H1 (cell line): Measurements from ENCODE around the gene TLK2. TPM values are rescaled to one million over a fixed set of nuclear protein-coding genes. Genes with fewer than 3 reads are reported as not detected.

Experiments
- CTCF ChIA-PET: fragments of 300-600 bp; sonication (Branson Sonifier 250); formaldehyde crosslinking; loops from one replicate; lab custom pipeline; 2021; ENCODE audit not compliant: partially characterized antibody; lab: Charles Lee
- POLR2A ChIA-PET: fragments of 300-600 bp; sonication (Branson Sonifier 250); formaldehyde crosslinking; loops from one replicate; lab custom pipeline; 2021; ENCODE audit warnings: inconsistent platforms; ENCODE audit not compliant: partially characterized antibody; lab: Charles Lee
- DNase-seq, 2 experiments: peaks; one replicate each; pipeline versions ENCODE4 v3.0.0 to v3.0.0-alpha.2; 2010 to 2022; ENCODE audit warnings: low spot score in 2 of 2, low read depth in 1 of 2, mixed read lengths in 1 of 2
- FAIRE-seq: peaks from 2 replicates; lab custom pipeline; 2011; peaks lifted over from hg19 to GRCh38; lab: Jason Lieb, UNC
- H2AFZ ChIP-seq: 2 replicates; pipeline ENCODE4 v1.8.1; 2012; ENCODE audit warnings: low read length, inconsistent platforms
- H2AK5ac ChIP-seq: 2 replicates; pipeline ENCODE4 v1.6.1; 2013; ENCODE audit warnings: low read depth, low read length
- H2BK120ac ChIP-seq: replicated peaks from 2 replicates; pipeline ENCODE3; 2013; ENCODE audit warnings: low read depth, low read length, inconsistent platforms
- H2BK12ac ChIP-seq: 2 replicates; pipeline ENCODE4 v1.6.1; 2013; ENCODE audit warnings: low read depth, low read length
- H2BK15ac ChIP-seq: 2 replicates; pipeline ENCODE4 v1.6.1; 2013; ENCODE audit warnings: low read length
- H2BK20ac ChIP-seq: 2 replicates; pipeline ENCODE4 v1.6.1; 2013; ENCODE audit warnings: low read length
- H2BK5ac ChIP-seq: 2 replicates; pipeline ENCODE4 v1.6.1; 2013; ENCODE audit warnings: low read depth, low read length
- H3K14ac ChIP-seq: 2 replicates; pipeline ENCODE4 v1.6.1; 2013; ENCODE audit warnings: inconsistent platforms; ENCODE audit not compliant: insufficient read length
- H3K18ac ChIP-seq: 2 replicates; pipeline ENCODE4 v1.6.1; 2013; ENCODE audit warnings: low read length; ENCODE audit errors: extremely low read depth
- H3K23ac ChIP-seq: 2 replicates; pipeline ENCODE4 v1.6.1; 2013; ENCODE audit warnings: inconsistent platforms; ENCODE audit not compliant: insufficient read length
- H3K23me2 ChIP-seq: 2 replicates; pipeline ENCODE4 v1.6.1; 2013; ENCODE audit warnings: low read depth, low read length
- H3K27ac ChIP-seq: 2 replicates; pipeline ENCODE4 v1.6.1; 2011; ENCODE audit warnings: low read depth, low read length, inconsistent platforms
- H3K27me3 ChIP-seq, 4 experiments: replicated peaks in 1 of 4; 1 replicate in 1 of 4; 2 replicates in 3 of 4; pipeline versions ENCODE4 v1.6.1 to v1.8.1; 2011 to 2013; ENCODE audit warnings: low read length in 3 of 4, mild to moderate bottlenecking in 3 of 4, inconsistent platforms in 2 of 4, mixed read lengths in 2 of 4, moderate library complexity in 1 of 4; ENCODE audit not compliant: control insufficient read depth in 3 of 4, insufficient read depth in 3 of 4; ENCODE audit errors: extremely low read depth in 1 of 4
- H3K36me3 ChIP-seq, 4 experiments: 2 replicates each; pipeline versions ENCODE4 v1.6.1 to v1.8.1; 2011 to 2013; ENCODE audit warnings: mild to moderate bottlenecking in 4 of 4, low read length in 3 of 4, moderate library complexity in 2 of 4, control low read depth in 1 of 4, inconsistent platforms in 1 of 4; ENCODE audit not compliant: insufficient read depth in 4 of 4, control insufficient read depth in 2 of 4
- H3K4ac ChIP-seq: replicated peaks from 2 replicates; pipeline ENCODE3; 2013; ENCODE audit warnings: low read length, low read depth, mixed read lengths, inconsistent platforms; ENCODE audit not compliant: insufficient read length
- H3K4me1 ChIP-seq, 4 experiments: replicated peaks in 1 of 4; 1 replicate in 1 of 4; 2 replicates in 3 of 4; pipeline versions ENCODE4 v1.6.1 to v1.8.1; 2011 to 2013; ENCODE audit warnings: low read length in 3 of 4, inconsistent platforms in 2 of 4, mixed read lengths in 1 of 4; ENCODE audit not compliant: insufficient read depth in 4 of 4, control insufficient read depth in 3 of 4
- H3K4me2 ChIP-seq, 2 experiments: 2 replicates each; pipeline versions ENCODE4 v1.6.1 to v1.8.1; 2011 to 2013; ENCODE audit warnings: low read depth in 2 of 2, low read length in 2 of 2, control low read depth in 1 of 2, inconsistent platforms in 1 of 2, mild to moderate bottlenecking in 1 of 2; ENCODE audit not compliant: insufficient read depth in 1 of 2
- H3K4me3 ChIP-seq, 4 experiments: fragments of 200-600, 300-600 bp in 1 of 4; sonication (generic), shearing (Covaris generic), sonication (Bioruptor Twin) in 1 of 4; 2 replicates each; pipeline versions ENCODE4 v1.5.1 to v1.8.1; 2011 to 2016; ENCODE audit warnings: low read length in 4 of 4, low read depth in 3 of 4, control low read depth in 2 of 4, inconsistent platforms in 2 of 4, mild to moderate bottlenecking in 2 of 4, mixed read lengths in 1 of 4, moderate library complexity in 1 of 4; ENCODE audit not compliant: insufficient read depth in 2 of 4; ENCODE audit errors: extremely low read depth in 1 of 4
- H3K56ac ChIP-seq: replicated peaks from 2 replicates; pipeline ENCODE3; 2013; ENCODE audit warnings: low read depth, mild to moderate bottlenecking, mixed read lengths, low read length, inconsistent platforms; ENCODE audit not compliant: insufficient read length
- H3K79me1 ChIP-seq: 2 replicates; pipeline ENCODE4 v1.6.1; 2013; ENCODE audit warnings: low read depth, low read length, control low read depth
- H3K79me2 ChIP-seq, 2 experiments: 2 replicates each; pipeline versions ENCODE4 v1.6.1 to v1.8.1; 2012 to 2013; ENCODE audit warnings: low read length in 2 of 2, mild to moderate bottlenecking in 2 of 2, inconsistent platforms in 1 of 2; ENCODE audit not compliant: insufficient read depth in 2 of 2, control insufficient read depth in 1 of 2
- H3K9ac ChIP-seq, 4 experiments: replicated peaks in 1 of 4; 1 replicate in 1 of 4; 2 replicates in 3 of 4; pipeline versions ENCODE4 v1.6.1 to v1.8.1; 2011 to 2013; ENCODE audit warnings: low read depth in 3 of 4, low read length in 3 of 4, control low read depth in 2 of 4, mild to moderate bottlenecking in 2 of 4, moderate library complexity in 2 of 4, inconsistent platforms in 1 of 4; ENCODE audit errors: extremely low read depth in 1 of 4
- H3K9me3 ChIP-seq, 2 experiments: 2 replicates each; pipeline versions ENCODE4 v1.6.1 to v1.8.1; 2012 to 2013; ENCODE audit warnings: mild to moderate bottlenecking in 2 of 2, moderate library complexity in 2 of 2, control low read depth in 1 of 2, inconsistent platforms in 1 of 2, low read depth in 1 of 2, low read length in 1 of 2, mixed read lengths in 1 of 2; ENCODE audit not compliant: insufficient read depth in 2 of 2
- H4K20me1 ChIP-seq, 2 experiments: replicated peaks in 1 of 2; 2 replicates each; pipeline versions ENCODE3 to v1.8.1; 2011 to 2013; ENCODE audit warnings: inconsistent platforms in 2 of 2, low read length in 2 of 2, mild to moderate bottlenecking in 1 of 2; ENCODE audit not compliant: insufficient read depth in 2 of 2, control insufficient read depth in 1 of 2
- H4K5ac ChIP-seq: 2 replicates; pipeline ENCODE4 v1.6.1; 2013; ENCODE audit warnings: low read length, low read depth, mixed read lengths, inconsistent platforms; ENCODE audit not compliant: insufficient read length
- H4K8ac ChIP-seq: 2 replicates; pipeline ENCODE4 v1.8.0; 2013; ENCODE audit warnings: mild to moderate bottlenecking, moderate library complexity, low read length, inconsistent platforms; ENCODE audit not compliant: insufficient read depth; ENCODE audit errors: extremely low read depth
- H4K91ac ChIP-seq: replicated peaks from 2 replicates; pipeline ENCODE3; 2013; ENCODE audit warnings: low read length, mixed read lengths, inconsistent platforms; ENCODE audit not compliant: insufficient read length
- BCL11A ChIP-seq, 2 experiments: IDR thresholded peaks; one replicate each; pipeline ENCODE4 v1.6.1; 2011; ENCODE audit warnings: low read depth in 2 of 2, low read length in 2 of 2, mild to moderate bottlenecking in 2 of 2
- CBX5 ChIP-seq: fragments of 300-800, 300-1000 bp; sonication (generic); IDR thresholded peaks from 2 replicates; pipeline ENCODE4 v1.7.1; 2016; ENCODE audit warnings: antibody characterized with exemption, low read length, low read depth
- FOSL1 ChIP-seq: IDR thresholded peaks from 2 replicates; pipeline ENCODE4 v1.6.1; 2011; ENCODE audit warnings: mild to moderate bottlenecking, low read depth, low read length, moderate library complexity; ENCODE audit not compliant: insufficient read depth
- NRF1 ChIP-seq: IDR thresholded peaks from 2 replicates; pipeline ENCODE4 v1.6.1; 2011; ENCODE audit warnings: mild to moderate bottlenecking, low read depth, low read length, improper control_type of control experiment
- POLR2AphosphoS5 ChIP-seq: IDR thresholded peaks from 2 replicates; pipeline ENCODE4 v1.6.1; 2011; ENCODE audit warnings: low read depth, low read length
- POU5F1 ChIP-seq: IDR thresholded peaks from 2 replicates; pipeline ENCODE4 v1.6.1; 2011; ENCODE audit warnings: low read depth, mild to moderate bottlenecking, low read length, moderate library complexity
- SP4 ChIP-seq: IDR thresholded peaks from 2 replicates; pipeline ENCODE4 v1.6.1; 2012; ENCODE audit warnings: low read length, inconsistent platforms
- WGBS, 2 experiments: shearing (Covaris generic) in 1 of 2; methylation state at CpG; one replicate each; pipeline versions ENCODE4 v1.1.6 to v1.1.7; 2013 to 2015; ENCODE audit warnings: low lambda C conversion rate in 2 of 2, mixed read lengths in 2 of 2, inconsistent platforms in 1 of 2, low coverage in 1 of 2, missing lambda C conversion rate in 1 of 2; ENCODE audit not compliant: insufficient replicate concordance in 2 of 2, insufficient coverage in 1 of 2, insufficient read length in 1 of 2; ENCODE audit errors: extremely low coverage in 1 of 2, missing lambda C conversion rate in 1 of 2; 5-methylcytosine and 5-hydroxymethylcytosine counted together
- polyA plus RNA-seq, 7 experiments: library from polyadenylated mRNA; depleted of rRNA in 3 of 7; stranded (reverse) in 5 of 7; unstranded in 2 of 7; fragments of >200 nt in 5 of 7; fragments of 200-250 nt in 2 of 7; gene quantifications; 1 replicate in 5 of 7; 2 replicates in 1 of 7; 4 replicates in 1 of 7; pipeline versions ENCODE4 v1.2.1 to v1.2.3, GENCODE V29; 2011 to 2013; ENCODE audit warnings: missing spikeins in 2 of 7, mixed read lengths in 2 of 7
- total RNA-seq: library from RNA; stranded (reverse); fragmentation: NEBNext Ultra II Directional; extraction: Animal tissue kit (Norgen Biotek cat#: 25700); gene quantifications from 2 replicates; pipeline ENCODE4 v1.2.1, GENCODE V29; 2021
- TF ChIP-seq, protein P1 (sequence below): IDR thresholded peaks from 2 replicates; pipeline ENCODE4 v1.6.1; 2012; ENCODE audit warnings: inconsistent platforms
- TF ChIP-seq, protein P2 (sequence below): IDR thresholded peaks from 2 replicates; pipeline ENCODE4 v1.6.1; 2011; ENCODE audit warnings: low read depth, mild to moderate bottlenecking, low read length; ENCODE audit not compliant: insufficient read depth
- TF ChIP-seq, protein P3 (sequence below): IDR thresholded peaks from 2 replicates; pipeline ENCODE4 v1.6.1; 2012; ENCODE audit warnings: inconsistent platforms

The TLK2 gene
- total and polyA plus RNA-seq, 2 of the 8 experiments (the other 6 are each of a cell fraction or from before 2014, with no cell fraction given) = 43.1 to 59.9 TPM

DNA sequence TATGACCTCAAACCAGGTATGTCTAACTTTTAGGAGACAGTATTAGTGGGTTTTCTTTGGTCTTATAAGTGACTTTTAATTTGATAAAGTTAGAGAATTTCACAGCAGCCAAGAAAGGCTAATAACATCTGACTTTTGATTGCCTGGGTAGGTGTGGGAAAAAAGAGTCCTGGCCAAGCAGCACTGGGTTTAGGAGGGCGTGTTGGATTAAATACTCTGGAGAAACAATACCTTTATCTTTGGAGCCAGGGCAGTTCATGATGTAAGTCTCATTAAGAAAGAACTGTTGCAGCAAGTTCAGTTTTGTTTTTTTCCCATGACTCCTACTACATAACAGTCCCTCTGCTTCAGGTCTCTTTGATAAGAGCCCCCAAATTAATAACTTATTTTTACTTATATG, 122.2 kb downstream of the TLK2 start:
- Histone ChIP-seq H3K4me2 (no peak overlapping the region), H3K56ac (no peak overlapping the region), H2BK15ac (no peak overlapping the region), H3K79me2 (no peaks in the 10 kb centered on the region), H4K91ac (no peak overlapping the region), H3K27ac (no peak overlapping the region), H3K9me3 (no peaks in the 10 kb centered on the region; a peak in 1 of 4 replicates), H4K5ac (no peak overlapping the region), H4K8ac (no peak overlapping the region), H3K79me1 (no peaks in the 10 kb centered on the region), H3K18ac (no peak overlapping the region), H2BK20ac (no peak overlapping the region), H3K14ac (no peak overlapping the region), H2BK12ac (no peak overlapping the region), H3K27me3 (no peaks in the 10 kb centered on the region), H2BK5ac (no peak overlapping the region), H3K9ac (no peak overlapping the region), H3K23ac (no peak overlapping the region), H3K4me3 (no peak overlapping the region), H3K4me1 (no peaks in the 10 kb centered on the region), H3K23me2 (no peaks in the 10 kb centered on the region), H2BK120ac (no peak overlapping the region), H4K20me1 (peaks cover 0 to 2% of the 10 kb centered on the region in 2 experiments), H2AFZ (no peak overlapping the region), H3K36me3 (peaks cover 2 to 72% (median 24%) of the 10 kb centered on the region in 4 experiments; a peak in 7 of 8 replicates), H2AK5ac (no peak overlapping the region), H3K4ac (no peak overlapping the region)
- DNase-seq (no peak), FAIRE-seq (no peak)
- POLR2A ChIA-PET = no interaction called here
- TF ChIP-seq, protein P1, sequence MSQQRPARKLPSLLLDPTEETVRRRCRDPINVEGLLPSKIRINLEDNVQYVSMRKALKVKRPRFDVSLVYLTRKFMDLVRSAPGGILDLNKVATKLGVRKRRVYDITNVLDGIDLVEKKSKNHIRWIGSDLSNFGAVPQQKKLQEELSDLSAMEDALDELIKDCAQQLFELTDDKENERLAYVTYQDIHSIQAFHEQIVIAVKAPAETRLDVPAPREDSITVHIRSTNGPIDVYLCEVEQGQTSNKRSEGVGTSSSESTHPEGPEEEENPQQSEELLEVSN = no peak
- TF ChIP-seq CBX5 (no peak), SP4 (no peak), POLR2AphosphoS5 (no peak), FOSL1 (no peak), BCL11A (IDR thresholded peaks at IDR 0.05; ENCODE audit: low read depth in 2 of 2, low read length in 2 of 2) (no peak), POU5F1 (no peak), NRF1 (no peak)
- TF ChIP-seq, protein P2, sequence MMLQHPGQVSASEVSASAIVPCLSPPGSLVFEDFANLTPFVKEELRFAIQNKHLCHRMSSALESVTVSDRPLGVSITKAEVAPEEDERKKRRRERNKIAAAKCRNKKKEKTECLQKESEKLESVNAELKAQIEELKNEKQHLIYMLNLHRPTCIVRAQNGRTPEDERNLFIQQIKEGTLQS = no peak
- TF ChIP-seq, protein P3, sequence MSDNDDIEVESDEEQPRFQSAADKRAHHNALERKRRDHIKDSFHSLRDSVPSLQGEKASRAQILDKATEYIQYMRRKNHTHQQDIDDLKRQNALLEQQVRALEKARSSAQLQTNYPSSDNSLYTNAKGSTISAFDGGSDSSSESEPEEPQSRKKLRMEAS = no peak
- WGBS, 2 experiments = 73% methylated on average over 1 of the region's 1 CpG; no CpG with 5 or more reads in 1 of the 2 experiments
- CTCF ChIA-PET = interaction anchor here (0.6 to 1.1 kb wide), 3 partner anchors 10 to 422 kb away, joined by 3 to 4 read pairs (median 4); no protein-coding TSS in a partner anchor
